ENCODE results near the gene TBX21. TPM values are rescaled to one million over a fixed set of nuclear protein-coding genes. Genes with fewer than 3 reads are reported as not detected.
"Not testable (repeated sequence)": the region's sequence is repeated elsewhere in the genome, so short reads cannot be mapped to it uniquely, and the experiment has no call there.

Gene TBX21
- total RNA-seq, 1 donor from 2014 or later: not detected

DNA sequence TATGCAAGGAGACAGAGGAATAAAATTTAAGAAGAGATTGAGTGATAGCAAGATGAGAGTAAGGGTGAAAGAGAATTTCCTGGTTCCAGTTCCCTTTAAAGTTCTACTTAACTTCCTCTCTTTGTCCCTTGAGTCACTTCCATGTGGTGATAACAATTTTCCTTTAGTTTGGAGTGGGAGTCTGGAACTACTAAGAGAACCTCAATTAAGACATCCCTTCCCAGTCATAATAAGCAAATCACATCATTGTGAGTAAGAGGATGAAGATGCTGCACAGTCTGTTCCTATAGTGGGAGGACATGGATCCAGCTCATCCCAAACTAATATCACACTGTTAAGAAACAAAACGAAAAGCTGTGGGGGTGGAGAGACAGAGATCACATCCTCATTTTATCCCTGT lies 24.4 kb downstream of the TBX21 start:
- H3K4me3 ChIP-seq (ENCODE audit: low read depth, low read length): no peak overlapping the region
- no peak for DNase-seq (ENCODE audit: low read depth)
- TF ChIP-seq, protein P1, sequence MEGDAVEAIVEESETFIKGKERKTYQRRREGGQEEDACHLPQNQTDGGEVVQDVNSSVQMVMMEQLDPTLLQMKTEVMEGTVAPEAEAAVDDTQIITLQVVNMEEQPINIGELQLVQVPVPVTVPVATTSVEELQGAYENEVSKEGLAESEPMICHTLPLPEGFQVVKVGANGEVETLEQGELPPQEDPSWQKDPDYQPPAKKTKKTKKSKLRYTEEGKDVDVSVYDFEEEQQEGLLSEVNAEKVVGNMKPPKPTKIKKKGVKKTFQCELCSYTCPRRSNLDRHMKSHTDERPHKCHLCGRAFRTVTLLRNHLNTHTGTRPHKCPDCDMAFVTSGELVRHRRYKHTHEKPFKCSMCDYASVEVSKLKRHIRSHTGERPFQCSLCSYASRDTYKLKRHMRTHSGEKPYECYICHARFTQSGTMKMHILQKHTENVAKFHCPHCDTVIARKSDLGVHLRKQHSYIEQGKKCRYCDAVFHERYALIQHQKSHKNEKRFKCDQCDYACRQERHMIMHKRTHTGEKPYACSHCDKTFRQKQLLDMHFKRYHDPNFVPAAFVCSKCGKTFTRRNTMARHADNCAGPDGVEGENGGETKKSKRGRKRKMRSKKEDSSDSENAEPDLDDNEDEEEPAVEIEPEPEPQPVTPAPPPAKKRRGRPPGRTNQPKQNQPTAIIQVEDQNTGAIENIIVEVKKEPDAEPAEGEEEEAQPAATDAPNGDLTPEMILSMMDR (IDR thresholded peaks at IDR 0.05; ENCODE audit: insufficient read depth, low read length, poor library complexity, severe bottlenecking): no peak
- H3K36me3 ChIP-seq (ENCODE audit: control insufficient read depth, insufficient read depth, low read length): no peaks in the 10 kb centered on the region
- H3K27me3 ChIP-seq (ENCODE audit: control insufficient read depth, insufficient read depth, low read length): peaks cover 2% of the 10 kb centered on the region

DNA sequence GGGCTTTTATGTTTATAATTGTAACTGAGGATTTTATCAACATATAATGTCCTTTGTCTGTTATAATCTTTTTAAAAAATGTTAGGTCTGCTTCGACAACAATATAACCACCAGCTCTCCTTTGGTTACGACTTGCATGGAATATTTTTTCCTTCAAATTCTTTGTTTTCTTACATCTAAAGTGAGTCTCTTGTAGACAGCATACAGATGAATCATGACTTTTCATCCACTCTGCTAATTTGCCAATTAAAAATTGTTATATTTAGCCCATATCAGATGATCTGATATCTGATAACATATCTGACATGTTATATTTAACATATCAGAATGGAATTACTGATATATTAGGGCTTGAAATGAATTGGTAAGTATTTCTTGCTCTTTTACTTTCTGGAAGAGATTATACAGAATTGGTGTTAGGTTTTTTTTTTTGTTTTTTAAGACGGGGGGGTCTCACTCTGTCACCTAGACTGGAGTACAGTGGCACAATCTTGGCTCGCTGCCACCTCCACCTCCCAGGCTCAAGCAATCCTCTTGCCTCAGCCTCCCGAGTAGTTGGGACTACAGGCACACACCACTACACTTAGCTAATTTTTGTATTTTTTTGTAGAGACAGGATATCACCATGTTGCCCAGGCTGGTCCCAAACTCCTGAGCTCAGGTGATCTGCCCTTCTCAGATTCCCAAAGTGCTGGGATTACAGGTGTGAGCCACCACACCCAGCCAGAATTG lies 27.5 kb downstream of the TBX21 start:
- Histone ChIP-seq H3K36me3 (ENCODE audit: control insufficient read depth, insufficient read depth, low read length) (no peaks in the 10 kb centered on the region), H3K27me3 (ENCODE audit: control insufficient read depth, insufficient read depth, low read length) (peaks cover 2% of the 10 kb centered on the region), H3K4me3 (ENCODE audit: low read depth, low read length) (no peak overlapping the region)
- DNase-seq (ENCODE audit: low read depth): no peak
- TF ChIP-seq, protein P1 (IDR thresholded peaks at IDR 0.05; ENCODE audit: insufficient read depth, low read length, poor library complexity, severe bottlenecking): no peak

DNA sequence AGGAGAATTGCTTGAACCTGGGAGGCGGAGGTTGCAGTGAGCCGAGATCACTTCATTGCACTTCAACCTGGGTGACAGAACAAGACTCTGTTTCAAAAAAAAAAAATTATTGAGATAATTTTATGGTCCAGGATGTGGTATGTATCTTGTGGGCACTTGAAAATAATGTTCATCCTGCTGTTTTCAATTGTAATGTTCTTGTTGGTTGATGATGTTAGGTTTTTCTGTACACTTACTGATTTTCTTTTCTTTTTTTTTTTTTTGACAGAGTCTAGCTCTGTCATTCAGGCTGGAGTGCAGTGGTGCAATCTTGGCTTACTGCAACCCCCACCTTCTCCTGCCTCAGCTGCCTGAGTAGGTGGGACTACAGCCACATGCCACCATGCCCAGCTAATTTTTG lies 29.7 kb downstream of the TBX21 start:
- Histone ChIP-seq H3K27me3 (ENCODE audit: control insufficient read depth, insufficient read depth, low read length) (peaks cover 2% of the 10 kb centered on the region), H3K4me3 (ENCODE audit: low read depth, low read length) (no peak overlapping the region), H3K36me3 (ENCODE audit: control insufficient read depth, insufficient read depth, low read length) (no peaks in the 10 kb centered on the region)
- TF ChIP-seq, protein P1 (IDR thresholded peaks at IDR 0.05; ENCODE audit: insufficient read depth, low read length, poor library complexity, severe bottlenecking): no peak
- no peak for DNase-seq (ENCODE audit: low read depth)

DNA sequence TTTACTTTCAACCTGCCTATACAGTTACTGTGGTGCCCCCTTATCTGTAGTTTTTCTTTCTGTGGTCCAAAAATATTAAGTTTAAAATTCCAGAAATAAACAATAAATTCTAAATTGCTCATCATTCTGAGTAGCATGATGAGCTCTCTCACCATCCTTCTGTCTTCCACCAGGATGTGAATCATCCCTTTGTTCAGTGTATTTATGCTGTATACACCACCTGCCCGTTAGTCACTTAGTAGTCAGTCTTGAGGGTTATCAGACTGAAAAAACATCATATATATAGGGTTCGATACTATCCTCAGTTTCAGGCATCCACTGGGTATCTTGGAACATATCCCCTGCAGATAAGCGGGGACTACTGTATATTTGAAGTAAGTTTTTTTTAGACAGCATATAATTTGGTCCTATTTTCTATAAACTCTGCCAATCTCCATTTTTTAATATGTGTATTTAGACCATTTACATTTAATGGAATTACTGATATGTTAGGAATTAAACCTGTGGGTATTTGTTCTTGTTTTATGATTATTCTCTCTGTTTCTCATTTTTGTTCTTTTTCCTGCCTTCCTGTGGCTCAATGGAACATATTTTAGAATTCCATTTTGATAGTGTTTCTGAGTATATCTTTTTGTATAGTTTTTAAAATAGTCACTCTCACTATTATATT lies 31.0 kb downstream of the TBX21 start:
- TF ChIP-seq, protein P1 (IDR thresholded peaks at IDR 0.05; ENCODE audit: insufficient read depth, low read length, poor library complexity, severe bottlenecking): no peak
- no peak for DNase-seq (ENCODE audit: low read depth)
- Histone ChIP-seq H3K4me3 (ENCODE audit: low read depth, low read length) (no peak overlapping the region), H3K36me3 (ENCODE audit: control insufficient read depth, insufficient read depth, low read length) (no peaks in the 10 kb centered on the region), H3K27me3 (ENCODE audit: control insufficient read depth, insufficient read depth, low read length) (no peaks in the 10 kb centered on the region)

DNA sequence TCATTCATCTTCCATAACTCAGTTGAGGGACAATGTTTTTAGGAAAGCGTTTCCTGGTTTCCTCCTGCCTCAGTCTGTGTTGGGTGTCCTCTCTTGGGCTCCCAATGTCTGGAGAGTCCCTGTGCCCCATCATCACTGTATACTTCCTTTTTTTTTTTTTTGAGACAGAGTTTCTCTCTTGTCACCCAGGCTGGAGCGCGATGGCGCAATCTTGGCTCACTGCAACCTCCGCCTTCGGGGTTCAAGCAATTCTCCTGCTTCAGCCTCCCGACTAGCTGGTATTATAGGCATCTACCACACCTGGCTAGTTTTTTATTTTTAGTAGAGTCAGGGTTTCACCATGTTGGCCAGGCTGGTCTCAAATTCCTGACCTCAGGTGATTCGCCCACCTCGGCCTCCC lies 40.6 kb downstream of the TBX21 start:
- peaks cover 21% of the 10 kb centered on the region for H3K27me3 ChIP-seq (ENCODE audit: control insufficient read depth, insufficient read depth, low read length)
- not testable (repeated sequence) for H3K36me3 ChIP-seq (ENCODE audit: control insufficient read depth, insufficient read depth, low read length)

DNA sequence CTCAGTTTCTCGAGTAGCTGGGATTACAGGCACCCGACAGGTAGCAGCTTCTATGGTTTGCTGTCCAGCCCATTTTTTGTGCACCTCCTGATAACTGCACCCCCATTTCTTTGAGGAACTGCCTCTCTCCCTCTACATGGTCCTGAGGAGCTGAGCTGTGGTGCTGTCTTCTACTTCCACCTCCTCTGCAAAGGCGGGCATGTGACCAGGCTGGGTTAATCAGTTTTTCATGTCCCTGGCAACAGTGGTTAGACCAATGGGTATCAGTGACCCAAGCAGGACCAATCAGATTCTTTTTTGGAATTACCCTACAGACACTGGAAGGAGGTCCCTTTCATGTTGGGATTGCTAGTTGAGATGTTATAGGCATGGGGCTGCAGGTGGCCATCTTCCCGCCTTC lies 41.3 kb downstream of the TBX21 start:
- Histone ChIP-seq H3K27me3 (ENCODE audit: control insufficient read depth, insufficient read depth, low read length) (peaks cover 21% of the 10 kb centered on the region), H3K4me3 (ENCODE audit: low read depth, low read length) (no peak overlapping the region), H3K36me3 (ENCODE audit: control insufficient read depth, insufficient read depth, low read length) (no peaks in the 10 kb centered on the region)
- no peak for DNase-seq (ENCODE audit: low read depth)
- TF ChIP-seq, protein P1 (IDR thresholded peaks at IDR 0.05; ENCODE audit: insufficient read depth, low read length, poor library complexity, severe bottlenecking): no peak

More for the DNA sequence above, 40.6 kb downstream of the TBX21 start:
- not testable (repeated sequence) for H3K4me3 ChIP-seq (ENCODE audit: low read depth, low read length); DNase-seq (ENCODE audit: low read depth)
